Measurements from ENCODE around the gene KRTAP6-3. TPM values are rescaled to one million over a fixed set of nuclear protein-coding genes. Genes with fewer than 3 reads are reported as not detected.

The KRTAP6-3 gene
- total and polyA plus RNA-seq, 9 of the 15 experiments (the other 6 are each of a cell fraction or from before 2014, with no cell fraction given), result 0.23 TPM; not detected in 8

DNA sequence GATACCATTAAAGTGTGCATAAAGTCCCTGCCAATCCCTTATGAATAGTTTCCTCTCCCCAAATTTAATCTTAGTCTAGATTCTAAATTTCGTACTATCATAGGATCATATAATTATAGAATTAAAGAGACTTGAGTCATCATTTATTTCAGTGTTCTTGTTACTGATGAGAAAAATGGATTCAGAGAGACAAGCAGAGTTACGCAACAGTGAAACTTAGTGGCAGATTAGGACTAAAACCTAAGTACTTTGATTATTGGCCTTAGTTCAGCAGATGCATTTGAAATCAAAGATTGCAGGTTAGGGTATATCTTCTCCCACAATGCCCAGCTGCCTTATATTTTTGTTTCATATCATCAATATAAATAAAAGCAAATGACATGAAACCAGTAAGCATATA, 30.3 kb upstream of the KRTAP6-3 start:
- in situ Hi-C loops (cut with MboI), result no loop called here
- H3K79me2 ChIP-seq (ENCODE audit: control insufficient read depth, insufficient read depth, low read length), result no peaks in the 10 kb centered on the region
- 4% methylated on average over 2 of the region's 2 CpGs for WGBS (ENCODE audit: insufficient coverage, low coverage, missing lambda C conversion rate)
- no peak overlapping the region for H3K4me2 ChIP-seq (ENCODE audit: insufficient read depth, low read length)
- no peak overlapping the region for H3K27ac ChIP-seq (ENCODE audit: extremely low read depth, low read depth, low read length)
- ATAC-seq (no peak), DNase-seq (ENCODE audit: extremely low read depth in 1 of 4, low spot score in 3 of 4) (no peak), FAIRE-seq (no peak)
- H3K9me1 ChIP-seq (ENCODE audit: control insufficient read depth, insufficient read depth, low read length), result no peaks in the 10 kb centered on the region
- TF ChIP-seq ATF1 (CRISPR knock-in tag; IDR thresholded peaks at IDR 0.05) (no peak), ATF1 (tag; IDR thresholded peaks at IDR 0.05) (no peak), CEBPG (CRISPR knock-in tag; IDR thresholded peaks at IDR 0.05) (no peak), CEBPG (tag; conservative IDR thresholded peaks at IDR 0.05 in 1 of 2, IDR thresholded peaks at IDR 0.05 in 1 of 2) (peak in 1 of 2 experiments; percentile 65; a peak in 2 of 4 replicates)
- no peak overlapping the region for H2AFZ ChIP-seq (ENCODE audit: low read depth, low read length)
- ChIA-PET CTCF (ENCODE audit: low intra/inter-chr PET ratio) (no interaction called here), POLR2A (no interaction called here)
- no TSS peak for BruUV-seq (replicated peaks)
- no peaks in the 10 kb centered on the region for H4K20me1 ChIP-seq (replicated peaks; ENCODE audit: control insufficient read depth, insufficient read depth, low read length)
- H3K9ac ChIP-seq (ENCODE audit: insufficient read depth in 1 of 2, low read depth in 2 of 2, low read length in 2 of 2), result no peak overlapping the region
- H3K27me3 ChIP-seq (ENCODE audit: control insufficient read depth in 2 of 2, insufficient read depth in 2 of 2, low read length in 2 of 2), result no peaks in the 10 kb centered on the region
- H3K36me3 ChIP-seq (ENCODE audit: control insufficient read depth, insufficient read depth, low read length), result no peaks in the 10 kb centered on the region
- no peak overlapping the region for H3K4me3 ChIP-seq
- H3K4me1 ChIP-seq (replicated peaks in 1 of 2; ENCODE audit: control insufficient read depth in 2 of 2, insufficient read depth in 2 of 2, low read length in 2 of 2), result no peaks in the 10 kb centered on the region
- intact Hi-C loops (cut with micrococcal nuclease), result no loop called here
- no peaks in the 10 kb centered on the region; the same call in 1 of the 2 replicates for H3K9me3 ChIP-seq (replicated peaks; ENCODE audit: control insufficient read depth, insufficient read depth, low read depth, low read length)

DNA sequence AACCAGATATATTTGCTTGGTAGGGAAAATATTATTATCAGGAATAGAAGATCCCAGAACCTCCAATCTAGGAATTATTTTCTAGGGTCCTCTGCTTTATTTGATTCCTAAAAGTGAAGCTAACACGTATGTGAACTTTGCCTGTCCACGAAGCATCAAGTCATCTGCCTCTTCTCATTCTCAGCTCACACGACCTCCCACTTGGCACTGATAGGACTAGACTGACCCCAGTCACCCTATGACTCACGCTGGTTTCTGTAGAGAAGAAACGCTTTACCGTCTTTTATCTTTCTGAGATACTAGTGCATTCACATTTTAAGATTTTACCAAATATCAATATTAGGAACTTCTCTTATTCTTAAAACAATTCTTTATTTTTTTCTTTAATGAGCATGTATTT, 29.2 kb upstream of the KRTAP6-3 start:
- Histone ChIP-seq H3K9ac (ENCODE audit: insufficient read depth in 1 of 2, low read depth in 2 of 2, low read length in 2 of 2) (no peak overlapping the region), H3K4me1 (replicated peaks in 1 of 2; ENCODE audit: control insufficient read depth in 2 of 2, insufficient read depth in 2 of 2, low read length in 2 of 2) (no peaks in the 10 kb centered on the region), H3K36me3 (ENCODE audit: control insufficient read depth, insufficient read depth, low read length) (no peaks in the 10 kb centered on the region), H4K20me1 (replicated peaks; ENCODE audit: control insufficient read depth, insufficient read depth, low read length) (no peaks in the 10 kb centered on the region), H3K4me3 (no peak overlapping the region), H3K27ac (ENCODE audit: extremely low read depth, low read depth, low read length) (no peak overlapping the region), H3K79me2 (ENCODE audit: control insufficient read depth, insufficient read depth, low read length) (no peaks in the 10 kb centered on the region), H2AFZ (ENCODE audit: low read depth, low read length) (no peak overlapping the region), H3K4me2 (ENCODE audit: insufficient read depth, low read length) (no peak overlapping the region), H3K9me1 (ENCODE audit: control insufficient read depth, insufficient read depth, low read length) (no peaks in the 10 kb centered on the region), H3K9me3 (replicated peaks; ENCODE audit: control insufficient read depth, insufficient read depth, low read depth, low read length) (no peaks in the 10 kb centered on the region; the same call in 1 of the 2 replicates), H3K27me3 (ENCODE audit: control insufficient read depth in 2 of 2, insufficient read depth in 2 of 2, low read length in 2 of 2) (no peaks in the 10 kb centered on the region)
- intact Hi-C loops (cut with micrococcal nuclease) (no loop called here), in situ Hi-C loops (cut with MboI) (no loop called here)
- ATAC-seq (no peak), FAIRE-seq (no peak), DNase-seq (ENCODE audit: extremely low read depth in 1 of 4, low spot score in 3 of 4) (no peak)
- POLR2A ChIA-PET, result no interaction called here
- WGBS (ENCODE audit: insufficient coverage, low coverage, missing lambda C conversion rate), result under 1% methylated on average over 6 of the region's 6 CpGs
- CTCF ChIA-PET (ENCODE audit: low intra/inter-chr PET ratio), result no interaction called here
- no TSS peak for BruUV-seq (replicated peaks)
- TF ChIP-seq POLR2G (IDR thresholded peaks at IDR 0.05; ENCODE audit: low read depth, low read length), result no peak
- TF ChIP-seq, protein P1, sequence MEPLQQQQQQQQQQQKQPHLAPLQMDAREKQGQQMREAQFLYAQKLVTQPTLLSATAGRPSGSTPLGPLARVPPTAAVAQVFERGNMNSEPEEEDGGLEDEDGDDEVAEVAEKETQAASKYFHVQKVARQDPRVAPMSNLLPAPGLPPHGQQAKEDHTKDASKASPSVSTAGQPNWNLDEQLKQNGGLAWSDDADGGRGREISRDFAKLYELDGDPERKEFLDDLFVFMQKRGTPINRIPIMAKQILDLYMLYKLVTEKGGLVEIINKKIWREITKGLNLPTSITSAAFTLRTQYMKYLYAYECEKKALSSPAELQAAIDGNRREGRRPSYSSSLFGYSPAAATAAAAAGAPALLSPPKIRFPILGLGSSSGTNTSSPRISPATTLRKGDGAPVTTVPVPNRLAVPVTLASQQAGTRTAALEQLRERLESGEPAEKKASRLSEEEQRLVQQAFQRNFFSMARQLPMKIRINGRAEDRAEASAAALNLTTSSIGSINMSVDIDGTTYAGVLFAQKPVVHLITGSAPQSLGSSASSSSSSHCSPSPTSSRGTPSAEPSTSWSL (CRISPR knock-in tag; IDR thresholded peaks at IDR 0.05; ENCODE audit: borderline replicate concordance), result no peak
- TF ChIP-seq ZKSCAN8 (CRISPR knock-in tag; IDR thresholded peaks at IDR 0.05), result no peak
- no peak for TF ChIP-seq ZNF184 (CRISPR knock-in tag; IDR thresholded peaks at IDR 0.05)
